ENCODE results near the gene RNF214.
"Not testable (repeated sequence)": the region's sequence is repeated elsewhere in the genome, so short reads cannot be mapped to it uniquely, and the experiment has no call there.

Gene RNF214

GRCh38 chr11:117207481-117207880 lies 25.0 kb upstream of the RNF214 start:
- H3K79me2 ChIP-seq (ENCODE audit: insufficient read depth, low read length); H3K4me3 ChIP-seq (ENCODE audit: low read length, poor library complexity, severe bottlenecking); H3K4me2 ChIP-seq (ENCODE audit: low read depth, low read length, poor library complexity, severe bottlenecking); H3K27me3 ChIP-seq (ENCODE audit: insufficient read depth, low read length, poor library complexity, severe bottlenecking); H3K9me2 ChIP-seq (replicated peaks; ENCODE audit: low read depth, low read length); H3K9ac ChIP-seq (ENCODE audit: low read depth, low read length, poor library complexity, severe bottlenecking); H3F3A ChIP-seq (ENCODE audit: low read depth); H3K36me3 ChIP-seq (ENCODE audit: insufficient read depth, low read length); H3K4me1 ChIP-seq (ENCODE audit: insufficient read depth, low read length, poor library complexity, severe bottlenecking); H3K9me3 ChIP-seq (ENCODE audit: insufficient read depth, low read depth, low read length); H4K20me1 ChIP-seq (ENCODE audit: insufficient read depth, low read length, poor library complexity, severe bottlenecking); H2AFZ ChIP-seq (ENCODE audit: low read length): not testable (repeated sequence)

DNA sequence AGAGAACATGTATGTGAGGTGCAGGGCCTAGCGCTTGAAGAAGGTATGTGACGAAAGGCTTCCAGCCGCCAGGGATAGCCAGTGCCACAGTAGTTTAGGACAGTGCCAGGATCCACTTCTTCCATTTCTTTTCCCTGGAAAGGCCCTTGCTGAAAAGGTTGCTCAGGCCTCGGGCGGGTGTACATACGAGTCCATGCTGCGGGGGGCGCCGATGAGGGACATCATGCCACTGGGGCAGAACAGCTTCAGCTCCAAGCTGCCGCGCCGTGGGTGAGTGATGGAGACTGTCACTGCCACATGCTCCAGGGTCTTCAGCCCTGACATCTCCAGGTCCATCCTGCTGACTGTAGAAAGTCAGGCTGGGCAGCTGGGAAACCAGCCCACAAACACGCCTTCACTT lies 23.8 kb upstream of the RNF214 start:
- not testable (repeated sequence) for H3K9ac ChIP-seq (ENCODE audit: low read depth, low read length, poor library complexity, severe bottlenecking); H4K20me1 ChIP-seq (ENCODE audit: insufficient read depth, low read length, poor library complexity, severe bottlenecking); H3K4me1 ChIP-seq (ENCODE audit: insufficient read depth, low read length, poor library complexity, severe bottlenecking); H3K36me3 ChIP-seq (ENCODE audit: insufficient read depth, low read length); H3F3A ChIP-seq (ENCODE audit: low read depth); H3K4me2 ChIP-seq (ENCODE audit: low read depth, low read length, poor library complexity, severe bottlenecking); H3K9me2 ChIP-seq (replicated peaks; ENCODE audit: low read depth, low read length); H3K27me3 ChIP-seq (ENCODE audit: insufficient read depth, low read length, poor library complexity, severe bottlenecking); H3K4me3 ChIP-seq (ENCODE audit: low read length, poor library complexity, severe bottlenecking); H3K9me3 ChIP-seq (ENCODE audit: insufficient read depth, low read depth, low read length); H3K79me2 ChIP-seq (ENCODE audit: insufficient read depth, low read length); H2AFZ ChIP-seq (ENCODE audit: low read length)

DNA sequence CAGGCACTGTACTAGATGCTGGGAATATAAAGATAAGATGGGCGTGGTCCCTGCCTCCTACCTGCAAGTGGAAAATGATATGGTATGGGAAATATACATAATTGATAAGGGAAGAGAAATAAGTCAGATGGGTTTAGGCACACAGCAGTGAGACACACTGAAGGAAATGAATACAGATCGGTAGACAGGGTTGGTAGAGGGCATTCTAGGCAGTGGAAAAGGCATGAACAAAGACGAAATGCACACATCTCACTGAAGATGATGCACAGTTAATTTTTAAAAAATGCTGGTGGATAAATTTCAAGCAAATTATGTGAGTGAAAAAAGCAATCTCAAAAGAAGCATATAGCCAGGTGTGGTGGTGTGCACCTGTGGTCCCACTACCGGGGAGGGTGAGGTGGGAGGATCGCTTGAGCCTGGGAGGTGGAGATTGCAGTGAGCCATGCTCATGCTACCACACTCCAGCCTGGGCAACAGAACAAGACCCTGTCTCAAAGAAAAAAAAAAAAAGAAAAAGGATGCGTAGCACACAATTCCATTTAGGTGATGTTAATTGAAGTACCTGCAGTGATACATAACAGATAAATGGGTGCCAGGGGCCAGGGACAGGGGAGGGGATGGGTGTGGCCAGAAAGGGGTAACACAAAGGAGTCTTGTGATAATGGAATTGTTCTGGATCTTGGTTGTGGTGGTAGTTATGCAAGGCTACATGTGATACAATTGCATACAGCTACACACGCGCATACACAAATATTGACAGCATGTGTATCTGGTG lies 22.9 kb upstream of the RNF214 start:
- H3K4me3 ChIP-seq (ENCODE audit: low read length, poor library complexity, severe bottlenecking); H2AFZ ChIP-seq (ENCODE audit: low read length): not testable (repeated sequence)
- H3K36me3 ChIP-seq (ENCODE audit: insufficient read depth, low read length), result peaks cover 13% of the 10 kb centered on the region; the same call in 1 of the 2 replicates

DNA sequence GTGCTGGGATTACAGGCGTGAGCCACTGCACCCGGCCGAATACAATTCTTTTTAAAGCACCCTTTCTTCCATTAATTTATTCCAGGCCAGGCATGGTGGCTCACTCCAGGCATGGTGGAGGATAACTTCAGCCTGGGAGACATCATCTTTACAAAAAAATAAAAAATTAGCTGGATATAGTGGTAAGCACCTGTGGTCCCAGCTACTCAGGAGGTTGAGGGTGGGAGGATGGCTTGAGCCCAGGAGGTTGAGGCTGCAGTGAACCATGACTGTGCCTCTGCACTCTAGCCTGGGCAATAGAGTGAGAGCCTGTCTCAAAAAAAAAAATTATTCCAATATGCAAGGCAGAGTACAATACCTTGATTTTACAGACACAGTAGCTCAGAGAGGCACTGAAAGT lies 21.9 kb upstream of the RNF214 start:
- H3K27me3 ChIP-seq (ENCODE audit: insufficient read depth, low read length, poor library complexity, severe bottlenecking), result no peaks in the 10 kb centered on the region
- no peaks in the 10 kb centered on the region for H3K9me2 ChIP-seq (replicated peaks; ENCODE audit: low read depth, low read length)
- H3K4me2 ChIP-seq (ENCODE audit: low read depth, low read length, poor library complexity, severe bottlenecking), result no peak overlapping the region
- no peak overlapping the region for H3K4me3 ChIP-seq (ENCODE audit: low read length, poor library complexity, severe bottlenecking)
- TF ChIP-seq EZH2phosphoT487 (IDR thresholded peaks at IDR 0.05; ENCODE audit: borderline replicate concordance) (no peak), CTCF (conservative IDR thresholded peaks at IDR 0.05; ENCODE audit: low read length) (no peak)
- no peaks in the 10 kb centered on the region for H4K20me1 ChIP-seq (ENCODE audit: insufficient read depth, low read length, poor library complexity, severe bottlenecking)
- no peaks in the 10 kb centered on the region for H3K4me1 ChIP-seq (ENCODE audit: insufficient read depth, low read length, poor library complexity, severe bottlenecking)
- no peak overlapping the region for H2AFZ ChIP-seq (ENCODE audit: low read length)
- H3K9ac ChIP-seq (ENCODE audit: low read depth, low read length, poor library complexity, severe bottlenecking), result no peak overlapping the region
- H3K79me2 ChIP-seq (ENCODE audit: insufficient read depth, low read length), result no peaks in the 10 kb centered on the region
- H3K36me3 ChIP-seq (ENCODE audit: insufficient read depth, low read length), result peaks cover 6% of the 10 kb centered on the region; the same call in 1 of the 2 replicates
- H3F3A ChIP-seq (ENCODE audit: low read depth), result no peaks in the 10 kb centered on the region
- H3K9me3 ChIP-seq (ENCODE audit: insufficient read depth, low read depth, low read length), result no peaks in the 10 kb centered on the region

More for the DNA sequence above, 22.9 kb upstream of the RNF214 start:
- H3K9me2 ChIP-seq (replicated peaks; ENCODE audit: low read depth, low read length); H3K4me1 ChIP-seq (ENCODE audit: insufficient read depth, low read length, poor library complexity, severe bottlenecking); H3K9me3 ChIP-seq (ENCODE audit: insufficient read depth, low read depth, low read length); H4K20me1 ChIP-seq (ENCODE audit: insufficient read depth, low read length, poor library complexity, severe bottlenecking); H3K27me3 ChIP-seq (ENCODE audit: insufficient read depth, low read length, poor library complexity, severe bottlenecking); H3F3A ChIP-seq (ENCODE audit: low read depth); H3K79me2 ChIP-seq (ENCODE audit: insufficient read depth, low read length); H3K9ac ChIP-seq (ENCODE audit: low read depth, low read length, poor library complexity, severe bottlenecking); H3K4me2 ChIP-seq (ENCODE audit: low read depth, low read length, poor library complexity, severe bottlenecking): not testable (repeated sequence)
